Activated CD4-positive, CD25-positive, alpha-beta regulatory T cell treated with anti-CD3 and anti-CD28 coated beads, Interleukin-2, amount 50 U/mL, for 72 hours (primary cell): Measurements from ENCODE around the gene EEPD1.

Experiments used
- DNase-seq: peaks from one replicate; pipeline ENCODE4 v3.0.0; 2021

Gene EEPD1

DNA sequence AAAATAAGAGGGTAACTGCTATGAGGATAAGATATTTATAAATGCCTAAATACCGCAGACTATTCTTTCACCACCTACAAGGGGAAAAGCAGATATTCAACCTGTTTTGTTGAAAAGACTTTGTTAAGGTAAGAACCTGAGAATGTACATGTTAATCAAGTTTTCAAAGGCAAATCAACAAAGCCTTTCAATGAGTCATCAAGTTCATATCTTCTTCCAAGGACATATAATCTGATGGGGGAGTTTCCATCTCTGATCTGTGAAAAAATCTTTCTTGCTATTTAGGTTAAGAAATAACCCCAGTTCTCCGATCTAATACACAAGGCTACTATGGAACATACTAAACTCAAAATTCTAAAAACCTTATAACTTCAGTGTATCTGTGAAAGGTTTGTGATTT lies 196.6 kb downstream of the EEPD1 start:
- no peak for DNase-seq
